Measurements from ENCODE around the gene CCDC24.

Gene CCDC24

DNA sequence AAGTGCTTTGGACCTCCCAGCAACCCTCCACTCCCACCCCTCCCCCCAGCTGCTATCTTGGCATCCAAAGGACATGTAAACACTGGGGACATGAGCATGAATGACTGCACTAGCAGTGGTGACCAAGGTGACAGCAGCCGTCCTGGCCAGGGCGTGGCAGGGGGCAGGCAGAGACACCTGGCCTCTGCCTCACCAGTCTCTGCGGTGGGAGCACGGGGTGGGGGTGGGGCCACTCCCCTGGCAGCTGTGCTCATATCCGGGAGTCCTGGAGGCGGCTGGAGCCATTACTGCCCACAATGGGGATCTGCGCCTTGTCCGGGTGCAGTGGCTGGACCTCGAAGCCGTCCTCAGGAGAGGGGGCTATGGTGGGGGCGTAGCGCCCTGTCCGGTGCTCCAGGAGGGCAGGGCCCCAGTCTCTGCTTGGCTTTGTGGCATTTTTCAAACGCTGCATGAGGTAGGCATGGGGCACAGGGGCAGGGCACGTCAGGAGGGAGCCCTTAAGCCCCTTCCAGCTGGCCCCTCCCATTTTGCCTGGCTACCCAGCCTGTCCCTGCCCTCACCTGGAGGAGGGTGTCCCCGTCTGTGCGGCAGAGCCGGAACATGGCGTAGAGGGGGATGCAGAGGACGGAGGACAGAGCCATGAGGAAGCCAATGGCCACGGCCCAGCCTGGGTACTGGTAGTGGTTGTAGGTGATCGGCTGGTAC lies 6.0 kb downstream of the CCDC24 start:
- no peak for DNase-seq (ENCODE audit: low read depth in 2 of 2)

DNA sequence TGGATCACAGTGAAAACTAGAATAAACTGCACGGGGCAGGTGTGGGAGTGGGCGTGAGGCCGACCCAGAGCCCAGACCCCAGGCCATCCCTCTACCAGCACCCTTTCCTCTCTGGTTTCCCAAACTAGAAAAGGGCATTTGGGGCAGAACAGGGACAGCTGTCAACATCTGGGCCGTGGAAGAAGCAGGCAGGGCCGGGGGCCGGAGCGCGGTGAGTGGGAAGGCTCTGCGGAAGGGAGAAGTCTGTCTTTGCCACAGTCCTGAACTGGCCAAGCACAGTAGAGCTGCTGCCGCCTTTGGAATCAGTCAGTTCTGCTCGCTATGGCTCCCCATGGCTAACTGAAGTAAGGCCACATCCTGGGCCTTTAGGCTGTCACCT lies 6.6 kb downstream of the CCDC24 start:
- DNase-seq (ENCODE audit: low read depth in 2 of 2), result no peak

DNA sequence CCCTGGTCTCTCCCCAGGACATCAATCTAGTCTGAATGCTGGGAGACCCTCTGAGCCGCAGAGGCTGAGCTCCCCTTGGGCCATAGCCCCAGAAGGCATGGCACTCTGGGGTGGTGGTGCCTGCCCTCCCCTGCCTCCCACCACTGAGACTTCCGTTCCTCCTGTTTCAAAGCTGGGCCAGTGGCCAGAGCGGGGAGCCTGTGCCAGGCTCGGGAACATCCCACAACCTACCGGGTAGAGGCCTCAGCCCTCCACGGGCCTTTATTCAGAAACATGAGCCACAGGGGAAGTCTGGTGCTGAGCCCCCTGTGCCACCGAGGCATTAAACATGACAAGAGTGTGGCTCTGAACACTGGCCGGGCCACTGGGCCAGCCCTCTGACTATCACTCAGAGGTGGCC lies 8.1 kb downstream of the CCDC24 start:
- DNase-seq (ENCODE audit: low read depth in 2 of 2), result no peak

DNA sequence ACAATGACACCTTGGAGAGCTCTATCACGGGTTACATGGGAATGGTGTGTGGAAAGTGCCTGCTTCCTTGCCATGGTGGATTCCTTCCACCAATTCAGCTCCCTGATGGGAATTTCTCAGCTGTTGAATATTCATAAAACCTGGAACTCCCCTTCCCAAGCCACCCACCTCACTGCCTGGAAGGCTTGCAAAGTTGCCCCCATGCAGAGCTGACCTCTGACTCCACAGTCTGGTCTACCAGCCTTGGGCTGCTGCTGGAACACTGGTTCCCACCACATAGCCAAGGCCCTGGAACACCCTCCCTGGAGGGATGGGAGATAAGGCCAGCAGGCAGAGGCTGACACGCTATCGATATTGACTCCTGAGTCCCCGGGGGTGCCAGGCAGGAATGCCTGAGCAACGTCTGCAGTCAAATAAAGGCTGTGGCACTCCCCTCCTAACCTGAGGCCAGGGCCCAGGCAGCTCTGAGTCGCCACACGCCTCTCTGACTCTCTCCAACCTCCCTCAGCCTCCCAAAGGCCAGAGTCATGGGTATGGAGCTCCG lies 8.8 kb downstream of the CCDC24 start:
- no peak for DNase-seq (ENCODE audit: low read depth in 2 of 2)

DNA sequence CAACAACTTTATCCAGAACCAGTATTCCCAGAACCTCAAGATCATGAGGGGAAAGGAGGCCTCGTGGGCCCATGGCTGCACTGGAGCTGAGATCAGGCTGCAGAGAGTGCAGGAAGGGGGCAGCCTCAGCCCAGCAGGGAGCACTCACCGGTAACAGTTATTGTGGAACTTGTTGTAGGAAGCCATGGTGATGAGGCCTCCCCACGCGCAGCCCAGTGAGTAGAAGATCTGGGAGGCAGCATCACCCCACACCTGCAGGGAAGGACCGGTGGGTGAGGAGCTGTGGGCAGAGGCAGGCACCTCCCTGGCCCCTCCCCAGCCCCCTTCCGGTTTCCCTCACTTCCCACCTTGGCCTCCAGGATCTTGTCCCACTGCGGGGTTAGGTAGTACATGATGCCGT lies 10.8 kb downstream of the CCDC24 start:
- no peak for DNase-seq (ENCODE audit: low read depth in 2 of 2)

DNA sequence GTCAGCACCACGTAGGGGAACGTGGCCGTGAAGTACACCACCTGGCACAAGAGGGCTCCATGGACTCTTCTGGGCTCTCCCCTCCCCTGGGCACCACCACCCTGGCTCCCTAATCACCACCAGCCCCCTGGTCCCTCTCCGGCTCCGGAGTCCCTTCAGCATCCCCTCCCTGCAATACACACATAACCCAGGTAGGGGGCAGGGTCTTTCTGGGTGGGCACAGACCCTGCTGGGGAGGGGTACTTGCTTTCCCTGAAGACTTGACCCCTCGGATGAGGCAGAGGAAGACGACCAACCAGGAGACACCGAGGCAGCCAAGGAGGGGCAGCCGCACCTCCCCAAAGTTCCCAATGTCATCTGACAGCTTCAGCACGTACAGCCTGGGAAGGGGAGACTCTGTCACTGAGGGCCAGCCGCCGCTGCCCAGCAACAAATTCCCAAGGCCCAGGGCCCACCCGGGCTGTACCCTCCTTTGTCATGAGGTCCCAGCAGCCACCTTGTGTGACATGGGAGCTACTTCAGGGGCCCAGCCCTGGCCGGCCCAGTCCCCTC lies 11.3 kb downstream of the CCDC24 start:
- no peak for DNase-seq (ENCODE audit: low read depth in 2 of 2)

DNA sequence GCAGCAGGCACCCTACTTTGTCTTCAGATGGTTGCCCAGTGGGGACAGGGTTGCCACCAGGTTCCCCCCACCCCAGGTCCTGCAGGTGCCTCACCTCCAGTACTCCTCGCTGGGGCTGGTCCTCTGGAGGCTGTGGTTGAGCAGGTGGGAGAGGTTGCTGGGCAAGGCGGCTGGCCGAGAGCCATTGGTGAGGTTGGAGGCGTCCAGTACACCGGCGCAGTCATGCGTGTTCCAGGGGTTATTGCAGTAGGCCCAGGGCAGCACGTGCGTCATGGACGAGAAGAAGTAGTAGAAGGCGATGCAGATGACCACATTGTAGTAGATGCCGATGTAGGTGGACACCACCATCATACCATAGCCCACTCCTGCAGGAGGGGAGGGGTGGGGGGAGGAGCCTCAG lies 16.9 kb downstream of the CCDC24 start:
- no peak for DNase-seq (ENCODE audit: low read depth in 2 of 2)

DNA sequence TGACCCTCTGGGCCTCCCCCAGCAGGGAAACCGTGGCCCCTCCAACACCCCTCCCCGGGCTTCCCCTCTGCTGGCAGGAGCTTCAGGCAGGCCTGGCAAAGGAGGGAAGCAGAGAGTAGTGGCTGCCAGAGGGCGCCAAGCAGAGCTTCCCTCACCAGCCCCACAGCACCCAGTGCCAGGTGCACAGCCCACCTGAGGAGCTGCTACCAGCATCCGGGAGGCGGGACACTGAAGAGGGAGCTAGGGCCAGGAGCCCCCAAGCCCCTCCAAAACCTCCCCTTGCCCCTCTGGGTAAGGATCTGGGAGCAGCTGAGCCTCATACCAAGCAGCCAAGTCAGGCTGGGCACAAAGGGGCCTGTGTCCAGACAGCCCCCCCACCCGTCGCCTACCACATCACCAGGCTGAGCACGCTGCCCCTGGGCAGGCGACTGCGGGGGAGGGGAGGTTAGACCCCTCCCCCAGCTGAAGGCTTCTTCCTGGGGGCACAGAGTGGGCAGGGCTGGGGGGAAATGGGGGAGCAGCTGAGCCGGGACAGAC lies 19.6 kb downstream of the CCDC24 start:
- no peak for DNase-seq (ENCODE audit: low read depth in 2 of 2)

DNA sequence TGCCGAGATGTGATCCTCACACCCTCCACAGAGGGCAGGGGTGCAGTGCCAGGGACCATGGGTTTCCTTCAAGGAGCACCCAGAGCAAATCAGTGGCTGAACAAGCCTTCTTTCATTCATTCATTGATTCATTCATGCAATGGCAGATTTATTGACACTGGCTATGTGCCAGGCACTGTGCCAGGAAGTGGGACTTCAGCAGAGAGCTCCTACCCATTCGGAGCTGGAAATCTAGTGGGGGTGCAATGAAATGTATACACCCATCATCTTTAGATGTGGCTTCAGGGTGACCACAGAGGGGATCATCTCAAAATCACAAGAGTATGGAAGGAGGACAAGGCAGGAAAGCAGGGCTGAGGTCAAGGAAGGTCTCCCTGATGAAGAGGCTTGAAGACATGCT lies 21.0 kb downstream of the CCDC24 start:
- DNase-seq (ENCODE audit: low read depth in 2 of 2), result no peak

DNA sequence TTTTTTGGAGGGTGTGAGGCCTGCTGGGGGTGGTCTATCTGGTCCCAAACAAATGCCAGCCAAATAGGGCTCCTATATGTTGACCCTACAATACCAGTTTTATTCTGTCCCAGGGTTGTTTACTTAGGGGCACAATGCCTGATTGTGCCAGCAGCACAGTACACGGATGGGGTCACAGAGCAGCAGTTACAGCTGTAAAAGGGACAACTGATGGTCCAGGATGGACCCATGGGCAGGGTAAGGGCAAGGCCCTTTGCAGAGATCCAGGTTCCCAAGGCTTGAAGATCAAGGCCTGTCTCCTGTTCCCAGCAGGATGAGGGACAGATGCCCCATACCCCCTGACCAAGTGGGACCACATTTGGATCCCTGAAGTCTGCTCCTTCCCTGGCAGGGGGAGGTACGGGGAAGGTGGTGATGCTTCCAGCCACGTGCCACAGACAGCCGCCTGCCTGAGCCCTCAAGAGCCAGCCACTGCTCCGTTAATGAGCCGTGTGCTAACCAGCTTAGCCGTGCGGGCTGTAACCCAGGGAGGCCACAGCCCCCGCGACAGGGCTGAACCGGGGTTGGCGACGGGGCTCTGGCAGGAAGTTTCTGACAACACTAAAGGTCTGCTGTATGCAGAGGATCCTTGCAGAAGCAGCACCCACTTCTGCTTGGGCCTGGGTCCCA lies 21.7 kb downstream of the CCDC24 start:
- DNase-seq (ENCODE audit: low read depth in 2 of 2), result no peak

DNA sequence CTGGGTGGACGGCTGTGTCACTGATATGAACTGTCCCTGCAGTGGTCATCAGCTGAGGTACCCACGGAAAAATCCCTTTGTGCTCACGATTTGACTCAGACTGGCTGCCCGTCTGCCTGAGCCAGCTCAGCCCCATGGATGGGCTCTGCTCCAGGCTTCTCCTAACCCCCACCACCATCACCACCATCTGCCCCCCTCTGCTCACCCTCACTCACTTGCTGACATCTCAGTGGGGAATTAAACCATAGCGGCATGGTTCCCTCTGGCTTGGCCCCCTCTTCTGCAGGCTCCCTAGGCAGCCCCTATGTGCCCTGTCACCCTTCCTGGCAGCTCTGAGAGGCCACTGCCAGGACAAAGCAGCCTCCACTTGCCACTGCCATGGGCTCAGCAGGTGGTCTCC lies 22.6 kb downstream of the CCDC24 start:
- DNase-seq (ENCODE audit: low read depth in 2 of 2), result no peak

DNA sequence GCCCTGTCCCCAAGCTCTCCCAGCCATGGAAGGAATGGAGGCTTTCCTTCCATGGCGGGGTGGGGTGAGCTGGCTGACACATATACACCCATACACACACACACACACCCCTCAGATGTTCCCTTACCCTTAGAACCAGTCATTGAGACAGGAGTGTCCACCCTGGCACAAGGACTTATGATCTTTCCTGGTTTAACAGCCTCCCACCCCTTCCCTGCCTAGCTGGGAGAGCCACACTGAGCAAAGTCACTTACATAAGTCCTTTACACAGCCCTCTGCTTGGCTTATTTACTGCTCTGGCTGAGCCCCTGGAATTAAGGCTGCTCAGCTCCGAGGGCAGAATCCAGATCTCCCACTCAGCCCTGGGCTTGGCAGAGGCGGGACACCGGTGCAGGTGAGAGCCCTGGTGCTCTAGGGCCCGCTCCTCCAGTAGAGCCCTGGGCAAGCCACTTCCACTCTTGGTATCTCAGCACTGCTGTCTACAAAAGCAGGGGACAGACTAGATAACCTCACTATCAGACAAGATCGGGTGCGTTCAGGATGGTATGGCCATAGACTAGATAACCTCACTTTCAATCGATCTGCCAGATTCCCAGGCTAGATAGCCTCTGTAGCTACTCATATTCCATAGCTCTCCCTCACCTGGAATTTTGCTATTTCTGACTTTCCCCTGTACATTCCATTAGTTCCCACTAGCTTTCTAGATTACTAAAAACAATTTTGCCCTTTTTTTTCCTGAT lies 23.1 kb downstream of the CCDC24 start:
- DNase-seq (ENCODE audit: low read depth in 2 of 2), result no peak

DNA sequence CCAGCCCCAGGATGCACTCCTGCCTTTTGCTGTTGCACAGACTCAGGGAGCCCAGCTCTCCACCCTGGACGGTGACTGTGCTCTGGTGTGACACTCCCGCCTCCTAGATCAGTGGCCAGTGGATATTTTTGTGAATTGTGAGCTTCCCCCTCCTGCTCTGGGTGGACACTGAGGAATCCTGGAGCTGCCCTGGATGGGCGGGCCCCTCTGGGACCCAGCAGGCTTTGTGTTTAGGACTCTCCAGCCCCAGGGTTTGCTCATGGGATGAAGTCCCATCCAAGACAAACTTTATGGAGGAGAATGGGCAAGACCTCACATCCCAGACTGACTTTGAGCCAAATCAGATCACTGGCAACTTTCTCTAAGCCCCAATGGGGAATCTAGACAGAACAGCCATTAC lies 23.8 kb downstream of the CCDC24 start:
- no peak for DNase-seq (ENCODE audit: low read depth in 2 of 2)

DNA sequence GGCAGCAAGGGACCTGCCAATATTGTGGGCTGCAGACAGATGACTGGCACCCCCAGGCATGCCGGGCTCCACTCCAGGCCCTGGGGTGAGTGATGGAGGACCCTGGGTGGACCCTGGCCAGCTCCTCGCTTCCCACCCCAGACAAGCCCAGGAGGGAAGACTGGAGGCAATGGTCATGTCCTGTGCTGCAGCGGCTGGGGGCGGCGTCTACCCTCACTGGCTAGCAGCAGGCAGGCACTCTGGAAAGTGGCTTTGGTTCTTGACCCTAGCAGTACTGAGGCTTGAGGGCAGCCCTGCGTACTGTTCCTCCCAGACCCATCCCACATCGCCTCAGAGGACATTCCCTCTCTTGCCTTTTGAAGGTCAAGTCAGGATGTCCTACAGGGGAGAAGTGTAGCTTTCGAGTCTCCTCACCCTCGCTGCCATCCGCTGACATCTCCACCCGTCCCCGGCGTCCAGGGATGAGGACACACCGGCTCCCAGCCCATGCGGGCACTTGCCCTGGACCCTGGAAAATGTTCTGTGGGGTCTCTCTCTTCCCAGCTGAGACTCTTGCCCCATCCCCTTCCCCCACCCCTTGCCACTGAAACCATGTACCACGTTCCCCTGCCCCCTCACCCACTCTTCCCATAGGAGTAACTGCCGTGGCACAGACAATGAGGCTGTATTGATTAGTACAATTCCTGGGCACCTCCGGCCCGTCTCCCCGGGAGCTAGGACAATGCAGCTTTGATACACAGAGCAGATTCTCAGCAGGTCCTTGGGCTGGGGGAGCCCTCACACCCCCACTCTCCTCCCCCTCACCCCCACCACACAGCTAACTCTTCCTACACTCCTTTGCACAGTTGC lies 24.9 kb downstream of the CCDC24 start:
- DNase-seq (ENCODE audit: low read depth in 2 of 2), result no peak

DNA sequence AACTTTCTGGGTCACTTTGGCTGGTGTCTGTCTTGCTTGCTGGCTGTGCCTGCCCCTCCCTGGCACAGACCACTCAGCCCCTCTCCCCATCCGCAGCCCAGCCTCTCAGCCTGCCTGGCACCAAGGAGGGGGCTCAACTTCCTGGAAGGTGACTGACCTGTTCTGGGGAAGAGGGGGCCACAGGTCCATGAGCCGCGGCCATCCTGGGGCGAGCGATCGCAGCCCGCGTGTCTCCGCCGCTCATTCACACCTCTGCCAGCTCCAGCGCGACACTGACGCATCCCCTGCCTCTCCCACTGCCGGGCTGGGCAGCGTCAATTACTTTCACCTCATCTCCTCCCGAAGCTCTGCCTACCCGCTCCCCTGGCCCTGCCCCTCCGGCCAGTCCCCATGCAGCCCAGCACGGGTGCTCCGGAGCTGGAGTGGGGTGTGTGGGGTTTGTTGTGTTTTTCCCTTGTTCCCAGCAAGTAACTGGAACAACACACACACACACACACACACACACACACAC lies 25.5 kb downstream of the CCDC24 start:
- DNase-seq (ENCODE audit: low read depth in 2 of 2), result no peak

DNA sequence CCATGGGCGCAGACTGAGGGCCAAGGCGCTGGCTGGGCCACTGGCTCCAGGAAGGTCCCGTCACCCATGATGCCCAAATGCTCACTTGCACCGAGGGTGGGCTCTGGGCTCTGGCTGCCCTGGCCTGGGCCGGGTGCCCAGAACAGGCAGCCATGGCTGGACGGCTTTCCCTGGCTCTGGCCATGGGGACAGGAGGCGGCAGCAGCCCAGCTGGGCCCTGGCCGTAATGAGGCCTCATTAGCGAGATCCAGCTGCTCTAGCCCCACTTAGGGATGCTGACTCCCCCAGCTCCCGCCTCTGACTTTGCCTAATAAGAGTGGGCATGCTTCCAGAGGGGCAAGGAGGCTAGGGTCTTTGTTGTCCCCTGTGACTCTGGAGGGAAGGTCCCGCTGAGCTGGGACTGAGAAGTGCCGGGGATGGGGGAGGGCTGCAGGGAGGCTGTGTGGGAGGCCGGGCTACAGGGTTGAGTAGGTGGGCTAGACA lies 28.1 kb downstream of the CCDC24 start:
- DNase-seq (ENCODE audit: low read depth in 2 of 2), result no peak

DNA sequence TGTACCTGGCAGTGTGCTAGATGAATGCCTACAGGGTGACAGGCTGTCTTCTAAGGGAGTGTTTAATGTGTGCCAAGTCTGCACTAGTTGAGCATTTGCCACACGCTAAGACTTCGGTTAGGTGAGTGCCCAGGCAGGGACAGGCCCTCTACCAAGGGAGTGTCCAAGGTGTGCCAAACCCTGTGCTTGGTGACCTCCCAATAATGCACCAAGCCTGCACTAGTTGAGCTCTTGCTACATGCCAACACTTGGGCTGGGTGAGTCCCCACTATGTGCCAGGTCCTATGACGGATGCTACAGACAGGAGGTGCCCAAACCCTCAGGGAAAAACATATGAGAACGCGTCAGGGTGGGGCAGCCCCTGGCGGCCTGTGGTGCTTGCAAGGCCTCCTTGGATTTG lies 29.1 kb downstream of the CCDC24 start:
- DNase-seq (ENCODE audit: low read depth in 2 of 2), result no peak

DNA sequence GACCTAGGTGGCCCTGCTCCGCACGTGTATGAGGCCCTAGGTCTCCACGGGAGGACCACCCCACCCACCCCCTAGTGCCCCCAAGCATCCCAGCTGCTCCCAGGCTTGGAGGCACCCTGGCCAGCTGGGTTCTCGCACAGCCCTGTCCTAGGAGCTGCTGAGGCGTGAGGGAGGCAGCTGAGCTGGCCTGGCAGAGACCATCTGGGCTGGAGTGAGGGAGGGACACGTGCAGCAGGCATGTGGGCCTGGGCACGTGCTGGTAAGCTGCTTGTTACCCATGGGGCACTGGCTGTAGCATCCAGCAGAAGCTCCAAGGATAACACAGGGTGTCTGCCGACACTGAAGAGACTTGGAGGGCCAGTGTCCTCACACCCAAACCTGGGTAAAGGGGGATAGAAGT lies 29.8 kb downstream of the CCDC24 start:
- DNase-seq (ENCODE audit: low read depth in 2 of 2), result no peak

DNA sequence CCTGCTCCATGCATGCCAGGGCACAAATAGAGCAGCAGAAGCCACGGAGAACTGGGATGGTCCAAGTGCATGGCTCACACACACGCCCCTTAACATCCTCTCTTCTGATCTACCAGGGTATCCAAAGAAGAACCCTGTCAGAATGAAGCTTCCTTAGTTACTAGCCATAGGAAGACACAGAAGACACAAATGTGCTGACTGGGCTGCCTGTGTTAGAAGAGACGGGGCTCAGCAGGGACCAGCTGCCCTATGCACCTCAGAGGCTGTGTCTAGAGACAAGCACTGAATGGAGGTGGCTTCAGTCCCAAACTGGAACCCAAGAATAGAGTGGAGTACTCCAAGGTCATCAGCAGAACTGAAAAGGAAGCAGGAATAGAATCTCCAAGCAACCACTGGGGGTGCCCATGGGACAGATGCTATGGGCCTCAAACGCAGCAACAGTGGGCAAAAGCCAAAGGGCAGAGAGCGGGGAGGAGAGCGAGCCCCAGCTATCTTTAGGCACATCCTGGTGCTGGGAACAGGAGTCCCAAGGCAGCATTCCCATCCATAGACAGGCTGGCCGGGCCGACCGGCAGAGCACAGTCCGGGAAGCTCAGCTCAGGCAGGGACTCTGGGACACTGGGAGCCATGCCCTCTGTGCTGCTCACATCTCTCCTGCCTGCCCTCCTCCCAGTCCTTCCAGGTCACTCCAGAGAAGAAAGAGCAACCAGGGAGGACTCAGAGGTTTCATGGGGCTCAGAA lies 30.4 kb downstream of the CCDC24 start:
- no peak for DNase-seq (ENCODE audit: low read depth in 2 of 2)
